ENCODE data around the gene NRGN.

DNA sequence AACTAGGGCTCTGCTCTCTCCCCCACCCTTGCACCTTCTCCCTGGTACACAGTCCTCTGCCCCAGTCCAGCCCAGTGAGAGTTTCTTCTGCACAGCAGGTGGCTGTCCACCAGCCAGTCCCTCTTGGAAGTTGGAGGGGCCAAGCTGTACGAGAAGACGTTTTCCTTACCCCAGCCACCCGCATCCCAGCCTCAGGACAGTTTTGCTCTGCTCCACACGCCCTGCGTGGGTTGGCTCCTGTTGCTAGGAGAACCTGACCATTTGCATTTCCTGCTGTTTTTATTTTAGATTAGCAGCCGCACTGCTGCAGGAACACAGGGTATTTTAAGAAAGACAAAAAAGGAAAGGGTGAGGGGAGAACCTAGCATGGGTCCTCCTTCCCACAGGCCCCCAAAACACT, 17.6 kb upstream of the NRGN start:
- TF ChIP-seq, protein P1, sequence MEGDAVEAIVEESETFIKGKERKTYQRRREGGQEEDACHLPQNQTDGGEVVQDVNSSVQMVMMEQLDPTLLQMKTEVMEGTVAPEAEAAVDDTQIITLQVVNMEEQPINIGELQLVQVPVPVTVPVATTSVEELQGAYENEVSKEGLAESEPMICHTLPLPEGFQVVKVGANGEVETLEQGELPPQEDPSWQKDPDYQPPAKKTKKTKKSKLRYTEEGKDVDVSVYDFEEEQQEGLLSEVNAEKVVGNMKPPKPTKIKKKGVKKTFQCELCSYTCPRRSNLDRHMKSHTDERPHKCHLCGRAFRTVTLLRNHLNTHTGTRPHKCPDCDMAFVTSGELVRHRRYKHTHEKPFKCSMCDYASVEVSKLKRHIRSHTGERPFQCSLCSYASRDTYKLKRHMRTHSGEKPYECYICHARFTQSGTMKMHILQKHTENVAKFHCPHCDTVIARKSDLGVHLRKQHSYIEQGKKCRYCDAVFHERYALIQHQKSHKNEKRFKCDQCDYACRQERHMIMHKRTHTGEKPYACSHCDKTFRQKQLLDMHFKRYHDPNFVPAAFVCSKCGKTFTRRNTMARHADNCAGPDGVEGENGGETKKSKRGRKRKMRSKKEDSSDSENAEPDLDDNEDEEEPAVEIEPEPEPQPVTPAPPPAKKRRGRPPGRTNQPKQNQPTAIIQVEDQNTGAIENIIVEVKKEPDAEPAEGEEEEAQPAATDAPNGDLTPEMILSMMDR (conservative IDR thresholded peaks at IDR 0.05), result no peak
- no peak for TF ChIP-seq ZFX (IDR thresholded peaks at IDR 0.05)

Measured in C4-2B (cell line).